Lung (tissue), 12 donors: Measurements from ENCODE around the gene NOL11. TPM values are rescaled to one million over a fixed set of nuclear protein-coding genes. Genes with fewer than 3 reads are reported as not detected.

ENCODE experiments used
- ATAC-seq: fragments of 200-7000 bp; cut with Tn5 transposase; one replicate; pipeline ENCODE4 v1.9.1; 2020; ENCODE audit warnings: moderate number of reproducible peaks; ENCODE audit not compliant: insufficient read depth, low FRiP score
- DNase-seq, 3 donors: peaks; one replicate each; pipeline ENCODE4 v3.0.0-alpha.2; 2013 to 2017
- H3K27ac ChIP-seq, 2 donors: one replicate each; pipeline ENCODE4 v1.5.1; 2013; ENCODE audit warnings: mild to moderate bottlenecking in 2 of 2, moderate library complexity in 2 of 2, control low read depth in 1 of 2, inconsistent platforms in 1 of 2, low read depth in 1 of 2, low read length in 1 of 2
- H3K27me3 ChIP-seq, 3 donors: one replicate each; pipeline ENCODE4 v1.5.1; 2013; ENCODE audit warnings: low read length in 2 of 3; ENCODE audit not compliant: control insufficient read depth in 3 of 3, insufficient read depth in 3 of 3
- H3K36me3 ChIP-seq, 4 donors: one replicate each; pipeline ENCODE4 v1.5.1; 2013; ENCODE audit warnings: low read length in 4 of 4, mild to moderate bottlenecking in 1 of 4, moderate library complexity in 1 of 4; ENCODE audit not compliant: control insufficient read depth in 4 of 4, insufficient read depth in 4 of 4
- H3K4me1 ChIP-seq, 5 donors: one replicate each; pipeline ENCODE4 v1.5.1; 2013; ENCODE audit warnings: low read length in 5 of 5, mild to moderate bottlenecking in 2 of 5, moderate library complexity in 1 of 5; ENCODE audit not compliant: control insufficient read depth in 5 of 5, insufficient read depth in 5 of 5
- H3K4me3 ChIP-seq: one replicate; pipeline ENCODE4 v1.5.1; 2013; ENCODE audit warnings: mild to moderate bottlenecking, control low read depth, moderate library complexity
- H3K9ac ChIP-seq, 2 donors: one replicate each; pipeline ENCODE4 v1.5.1; 2013; ENCODE audit warnings: low read length in 2 of 2, control low read depth in 1 of 2; ENCODE audit not compliant: insufficient read depth in 1 of 2
- H3K9me3 ChIP-seq, 4 donors: one replicate each; pipeline ENCODE4 v1.5.1; 2013; ENCODE audit warnings: low read length in 3 of 4, mild to moderate bottlenecking in 1 of 4, moderate library complexity in 1 of 4; ENCODE audit not compliant: control insufficient read depth in 4 of 4, insufficient read depth in 3 of 4
- WGBS, 2 donors: extraction: QIAGEN DNeasy Blood & Tissue Kit; methylation state at CpG; one replicate each; pipeline ENCODE4 v1.1.7; 2013; 5-methylcytosine and 5-hydroxymethylcytosine counted together
- polyA plus RNA-seq, 2 donors: library from polyadenylated mRNA; stranded (reverse); fragments of 200-250 nt; gene quantifications; one replicate each; pipeline ENCODE4 v1.2.1, GENCODE V29; 2013
- total RNA-seq, 2 donors: library from RNA; depleted of rRNA in 1 of 2; stranded (reverse); fragments of >200 nt in 1 of 2; gene quantifications; one replicate each; pipeline ENCODE4 v1.2.1, GENCODE V29; 2014 to 2021
- TF ChIP-seq, protein P1 (sequence below): IDR thresholded peaks from 2 replicates; pipeline ENCODE4 v1.5.1; 2012; ENCODE audit warnings: mild to moderate bottlenecking; ENCODE audit errors: control extremely low read depth, extremely low read depth
- donor health status: control.
- donor health status: control.
- donor health status: Bipolar disorder and iron deficiency.
- donor health status: healthy.
- donor health status: DM: yes; HTN: yes; CAD: no.

NOL11 gene
- total and polyA plus RNA-seq, 4 donors: 18.4 to 46.9 (median 37.8) TPM

- Histone ChIP-seq H3K9me3 (no peaks in the 10 kb centered on the region), H3K9ac (no peak overlapping the region), H3K4me3 (no peak overlapping the region), H3K4me1 (peaks cover 0 to 5% (median 0%) of the 10 kb centered on the region in 5 donors), H3K36me3 (peaks cover 0 to 6% (median 0%) of the 10 kb centered on the region in 4 donors), H3K27ac (no peak overlapping the region), H3K27me3 (no peaks in the 10 kb centered on the region)
- DNase-seq (no peak), ATAC-seq (no peak)
- TF ChIP-seq, protein P1, sequence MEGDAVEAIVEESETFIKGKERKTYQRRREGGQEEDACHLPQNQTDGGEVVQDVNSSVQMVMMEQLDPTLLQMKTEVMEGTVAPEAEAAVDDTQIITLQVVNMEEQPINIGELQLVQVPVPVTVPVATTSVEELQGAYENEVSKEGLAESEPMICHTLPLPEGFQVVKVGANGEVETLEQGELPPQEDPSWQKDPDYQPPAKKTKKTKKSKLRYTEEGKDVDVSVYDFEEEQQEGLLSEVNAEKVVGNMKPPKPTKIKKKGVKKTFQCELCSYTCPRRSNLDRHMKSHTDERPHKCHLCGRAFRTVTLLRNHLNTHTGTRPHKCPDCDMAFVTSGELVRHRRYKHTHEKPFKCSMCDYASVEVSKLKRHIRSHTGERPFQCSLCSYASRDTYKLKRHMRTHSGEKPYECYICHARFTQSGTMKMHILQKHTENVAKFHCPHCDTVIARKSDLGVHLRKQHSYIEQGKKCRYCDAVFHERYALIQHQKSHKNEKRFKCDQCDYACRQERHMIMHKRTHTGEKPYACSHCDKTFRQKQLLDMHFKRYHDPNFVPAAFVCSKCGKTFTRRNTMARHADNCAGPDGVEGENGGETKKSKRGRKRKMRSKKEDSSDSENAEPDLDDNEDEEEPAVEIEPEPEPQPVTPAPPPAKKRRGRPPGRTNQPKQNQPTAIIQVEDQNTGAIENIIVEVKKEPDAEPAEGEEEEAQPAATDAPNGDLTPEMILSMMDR: no peak
- WGBS, 2 donors: 95% methylated on average over 6 of the region's 6 CpGs
Measured at GRCh38 chr17:67679721-67680120, 38.0 kb upstream of the NOL11 start.

GRCh38 chr17:67680445-67681224, 37.1 kb upstream of the NOL11 start:
- Histone ChIP-seq H3K9ac (no peak overlapping the region), H3K4me3 (no peak overlapping the region), H3K4me1 (no peaks in the 10 kb centered on the region), H3K9me3 (no peaks in the 10 kb centered on the region), H3K27ac (no peak overlapping the region), H3K27me3 (no peaks in the 10 kb centered on the region), H3K36me3 (peaks cover 0 to 6% (median 0%) of the 10 kb centered on the region in 4 donors)
- ATAC-seq (no peak), DNase-seq (no peak)
- 95 to 96% methylated on average over 7 to 8 of the region's 8 CpGs for WGBS, 2 donors
- TF ChIP-seq, protein P1: no peak

DNA sequence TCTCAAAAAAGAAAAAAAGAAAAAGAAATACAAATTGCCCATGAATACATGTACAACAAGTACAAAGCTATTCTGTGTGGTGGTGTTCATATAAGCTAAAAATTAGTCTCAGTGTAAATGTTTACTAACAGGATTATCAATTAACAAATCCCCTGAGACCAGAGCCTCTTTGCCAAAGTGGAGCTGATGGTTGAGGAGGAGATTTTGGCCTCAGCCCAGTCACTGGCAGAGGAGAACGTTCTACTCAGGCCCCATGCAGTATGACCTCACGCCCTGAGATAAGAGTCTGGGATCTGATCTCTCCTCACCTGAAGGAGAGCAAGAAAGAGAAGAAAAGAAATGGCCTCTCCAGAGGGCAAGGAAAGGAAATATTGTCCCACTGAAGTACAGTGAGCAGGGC, 35.5 kb upstream of the NOL11 start:
- Histone ChIP-seq H3K36me3 (peaks cover 0 to 4% (median 1%) of the 10 kb centered on the region in 4 donors), H3K9ac (no peak overlapping the region), H3K9me3 (no peaks in the 10 kb centered on the region), H3K4me3 (no peak overlapping the region), H3K4me1 (no peaks in the 10 kb centered on the region), H3K27ac (no peak overlapping the region), H3K27me3 (no peaks in the 10 kb centered on the region)
- no peak for DNase-seq
- ATAC-seq: no peak
- TF ChIP-seq, protein P1: no peak
- whole genome bisulfite sequencing, 2 donors: 56 to 78% methylated on average over 2 of the region's 2 CpGs
